ENCODE measurements around the gene ZNF30.
"Not testable (repeated sequence)": the region's sequence is repeated elsewhere in the genome, so short reads cannot be mapped to it uniquely, and the experiment has no call there.

Gene ZNF30

DNA sequence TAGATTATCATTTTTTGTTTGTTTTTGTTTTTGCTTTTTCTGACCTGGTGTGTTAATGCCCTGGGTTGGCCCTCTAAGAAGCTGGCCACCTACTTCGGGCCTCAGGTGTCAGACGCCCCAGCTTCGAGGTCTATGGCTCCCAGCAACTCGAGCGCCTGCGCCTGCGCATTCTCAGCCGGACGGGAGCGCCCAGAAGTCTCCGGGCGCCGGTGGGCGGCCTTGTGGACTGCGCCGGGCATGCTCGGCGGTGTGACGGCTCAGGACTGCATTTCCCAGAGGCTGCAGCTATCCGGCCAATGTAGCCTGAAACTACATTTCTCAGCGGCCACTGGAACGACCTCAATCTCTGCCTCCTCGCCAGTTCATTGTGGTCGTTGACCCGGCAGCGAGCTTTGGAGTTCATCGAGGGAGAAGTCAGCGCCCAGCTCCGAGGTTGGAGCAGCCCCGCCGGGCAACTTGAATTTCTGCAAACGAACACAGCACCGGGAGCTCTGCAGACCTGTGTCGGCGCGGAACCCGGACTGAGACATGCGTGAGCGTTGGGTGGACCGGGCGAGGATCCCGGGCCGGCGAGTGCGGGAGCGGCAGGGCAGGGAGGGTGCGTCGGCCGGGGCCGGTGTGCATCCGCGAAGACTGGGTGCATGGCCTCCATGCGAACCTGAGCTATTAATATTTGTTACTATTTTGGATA lies at the start of gene ZNF30:
ZNF30 (plus strand) TSS at position 219 of the 691 bp plus-strand sequence. CDS start 3,045 bp downstream, outside the sequence.
- peak; percentile 95 for DNase-seq

DNA sequence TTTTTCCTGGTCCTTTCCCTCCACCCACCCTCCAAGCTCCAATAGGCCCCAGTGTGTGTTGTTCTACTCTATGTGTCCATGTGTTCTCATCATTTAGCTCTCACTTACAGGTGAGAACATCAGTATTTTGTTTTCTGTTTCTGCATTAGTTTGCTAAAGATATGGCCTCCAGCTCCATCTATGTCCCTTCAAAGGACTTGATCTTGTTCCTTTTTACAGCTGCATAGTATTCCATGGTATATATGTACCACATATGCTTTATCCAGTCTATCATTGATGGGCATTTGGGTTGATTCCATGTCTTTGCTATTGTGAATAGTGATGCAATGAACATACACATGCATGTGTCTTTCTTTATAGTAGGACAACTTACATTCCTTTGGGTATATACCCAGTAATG lies 47.1 kb upstream of the ZNF30 start:
- no peak for DNase-seq

DNA sequence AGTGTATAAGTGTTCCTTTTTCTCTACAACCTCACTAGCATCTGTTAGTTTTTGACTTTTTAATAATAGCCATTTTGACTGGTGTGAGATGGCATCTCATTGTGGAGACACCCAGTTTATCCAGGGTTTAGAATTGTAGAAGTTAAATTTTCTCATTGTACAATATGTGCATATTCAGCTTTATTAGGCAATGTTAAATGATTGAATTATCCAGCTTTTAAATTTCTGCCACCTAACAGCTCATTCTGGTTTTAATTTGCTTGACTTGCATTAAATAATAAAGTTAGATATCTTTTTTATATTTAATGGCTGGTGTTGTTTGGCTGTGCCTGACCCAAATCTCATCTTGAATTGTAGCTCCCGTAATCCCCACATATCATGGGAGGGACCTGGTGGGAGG lies 46.7 kb upstream of the ZNF30 start:
- no peak for DNase-seq

DNA sequence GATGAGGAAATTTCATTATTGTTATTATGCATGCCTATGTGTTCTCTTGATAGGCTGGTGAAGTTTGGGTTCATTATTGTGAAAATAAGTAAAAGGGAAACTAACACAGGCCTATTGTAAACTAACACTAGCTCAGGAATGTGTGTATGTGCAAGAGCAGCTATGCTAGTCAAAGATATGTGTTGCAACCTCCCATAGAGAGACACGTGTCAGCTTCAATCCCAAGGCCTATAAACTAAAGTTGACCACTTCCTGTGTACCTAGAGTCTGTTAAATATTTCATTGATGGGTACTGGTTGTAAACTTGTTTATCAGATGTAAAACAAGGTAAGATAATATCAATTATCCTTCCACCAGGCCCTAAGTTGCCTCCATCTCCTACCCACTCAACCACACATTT lies 44.7 kb upstream of the ZNF30 start:
- DNase-seq = no peak

DNA sequence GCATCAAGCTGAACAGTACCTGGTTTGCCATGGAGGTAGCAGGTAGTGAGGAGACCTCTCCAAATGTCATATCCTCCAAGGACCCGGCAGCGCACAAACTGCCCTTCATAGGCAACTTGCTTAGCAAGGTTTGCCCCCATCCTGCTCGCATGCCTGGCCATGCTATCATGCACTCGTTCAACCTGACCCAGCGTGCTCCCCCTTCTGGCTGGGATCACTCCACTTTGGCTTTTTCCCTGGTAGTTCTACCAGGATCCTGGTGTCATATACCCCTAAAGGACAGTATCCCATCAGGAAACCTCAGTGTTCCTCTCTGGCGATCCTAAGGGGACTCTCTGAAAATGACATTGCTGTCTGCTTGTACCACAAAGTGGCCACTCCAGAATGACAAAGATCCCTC lies 38.6 kb upstream of the ZNF30 start:
- no peak for DNase-seq

GRCh38 chr19:34900245-34900644 lies 26.5 kb upstream of the ZNF30 start:
- no peak for DNase-seq

DNA sequence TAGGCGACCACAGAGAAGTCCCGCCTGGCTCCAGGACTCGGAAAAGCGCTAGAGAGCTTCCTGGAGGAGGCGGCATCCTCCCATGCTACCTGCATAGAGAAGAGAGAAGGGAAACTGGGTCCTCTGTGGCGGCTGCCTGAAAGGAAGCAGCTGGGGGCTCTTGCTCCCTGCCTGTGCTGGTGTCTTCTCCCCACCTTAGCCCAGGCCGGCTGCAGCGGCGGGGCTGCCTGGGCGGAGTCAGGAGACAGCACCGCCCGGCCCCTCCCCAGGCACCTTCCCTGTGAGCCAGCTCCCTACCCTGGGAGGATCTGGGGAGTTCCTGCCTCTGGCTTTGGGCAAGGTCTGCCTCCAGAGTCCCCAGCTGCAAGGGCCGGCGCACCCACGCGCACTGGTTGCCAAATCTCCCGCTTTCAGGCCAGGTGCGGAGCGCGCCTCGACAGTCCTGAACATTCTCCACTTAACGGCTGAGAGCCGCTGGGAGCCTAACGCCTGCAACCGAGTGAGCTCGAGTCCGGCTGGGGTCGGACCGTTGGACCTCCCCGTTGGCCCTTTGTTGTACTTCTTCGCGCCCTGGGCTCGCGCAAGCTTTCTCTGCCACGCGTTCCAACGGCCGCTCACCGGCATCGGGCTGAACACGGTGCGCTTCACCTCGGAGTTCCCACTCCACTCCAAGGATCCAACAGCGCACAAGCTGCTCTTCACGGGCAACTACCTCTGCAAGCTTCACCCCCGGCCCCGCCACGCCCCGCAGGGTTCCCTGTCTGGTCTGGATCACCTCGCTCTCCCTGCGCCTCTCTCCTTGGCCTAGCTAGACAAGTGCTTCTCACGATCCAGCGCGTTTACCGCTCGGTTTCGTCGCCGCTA lies 21.8 kb upstream of the ZNF30 start:
- DNase-seq = no peak

GRCh38 chr19:34910770-34911169 lies 15.9 kb upstream of the ZNF30 start:
- no peak for DNase-seq

- not testable (repeated sequence) for DNase-seq
Observed at GRCh38 chr19:34917144-34917543, 9.6 kb upstream of the ZNF30 start.

DNA sequence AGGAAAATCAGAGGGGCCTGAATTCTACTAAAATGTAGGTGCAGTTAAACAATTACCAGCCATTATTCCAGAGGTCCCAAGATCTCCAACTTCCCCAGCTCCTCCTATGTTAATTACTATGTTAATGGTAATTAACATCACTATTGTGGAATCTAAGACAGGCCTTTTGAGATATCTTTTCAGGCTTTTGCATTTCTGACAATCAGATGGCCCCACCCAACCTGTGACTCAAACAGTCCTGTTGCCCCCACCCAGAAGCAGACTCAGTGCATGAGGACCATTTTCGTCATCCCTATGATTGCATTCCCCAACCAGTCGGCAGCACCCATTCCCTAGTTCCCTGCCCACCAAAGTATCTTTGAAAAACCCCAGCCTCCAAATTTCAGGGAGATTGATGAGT lies 8.5 kb upstream of the ZNF30 start:
- no peak for DNase-seq

- DNase-seq = peak; percentile 59
Observed at GRCh38 chr19:34920090-34920786, 6.5 kb upstream of the ZNF30 start.

DNA sequence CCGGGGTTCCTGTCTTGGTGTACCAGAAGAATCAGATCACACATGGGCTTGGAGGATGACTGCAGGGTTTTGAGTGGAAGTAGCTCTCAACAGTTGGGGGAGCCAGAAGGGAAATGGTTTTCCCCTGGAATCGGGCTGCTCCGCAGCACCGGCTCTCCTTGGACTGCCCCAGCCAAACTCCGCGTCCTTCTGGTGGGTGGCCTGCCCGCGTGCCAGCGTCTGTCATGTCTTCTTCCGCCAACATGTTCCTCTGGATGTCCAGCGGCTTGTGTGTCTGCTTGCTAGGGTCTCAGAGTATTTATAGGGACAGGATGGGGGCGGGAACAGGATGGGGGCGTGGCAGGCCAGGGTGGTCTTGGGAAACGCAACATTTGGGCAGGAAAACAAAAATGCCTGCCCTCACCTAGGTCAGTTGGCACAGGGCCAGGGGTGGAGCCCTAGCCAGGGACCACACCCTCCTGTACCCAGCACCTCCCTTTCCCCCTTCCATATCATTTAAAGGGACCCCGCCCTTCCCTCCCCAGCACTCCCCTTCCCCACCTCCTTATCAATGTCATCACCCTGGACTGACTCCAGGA lies 1.3 kb upstream of the ZNF30 start:
- DNase-seq = no peak

- no peak for DNase-seq
Observed at GRCh38 chr19:34926361-34926684, 380 bp upstream of the ZNF30 start.

DNA sequence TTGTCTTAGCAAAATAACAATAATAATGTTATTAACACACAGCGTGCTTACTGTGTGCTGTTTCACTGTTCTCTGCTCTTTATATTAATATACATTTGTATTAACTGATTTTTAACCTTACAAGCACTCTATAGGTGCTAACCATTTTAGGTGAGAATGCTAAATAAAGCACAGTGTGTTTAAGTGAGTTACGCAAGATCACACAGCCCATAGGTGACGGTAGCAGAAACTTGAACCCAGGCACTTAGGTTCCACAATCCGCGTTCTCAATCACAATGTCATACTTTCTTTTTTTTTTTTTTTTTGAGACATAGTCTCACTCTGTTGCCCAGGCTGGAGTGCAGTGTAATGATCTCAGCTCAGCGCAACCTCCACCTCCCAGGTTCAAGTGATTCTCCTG lies 5.8 kb downstream of the ZNF30 start:
- no peak for DNase-seq

DNA sequence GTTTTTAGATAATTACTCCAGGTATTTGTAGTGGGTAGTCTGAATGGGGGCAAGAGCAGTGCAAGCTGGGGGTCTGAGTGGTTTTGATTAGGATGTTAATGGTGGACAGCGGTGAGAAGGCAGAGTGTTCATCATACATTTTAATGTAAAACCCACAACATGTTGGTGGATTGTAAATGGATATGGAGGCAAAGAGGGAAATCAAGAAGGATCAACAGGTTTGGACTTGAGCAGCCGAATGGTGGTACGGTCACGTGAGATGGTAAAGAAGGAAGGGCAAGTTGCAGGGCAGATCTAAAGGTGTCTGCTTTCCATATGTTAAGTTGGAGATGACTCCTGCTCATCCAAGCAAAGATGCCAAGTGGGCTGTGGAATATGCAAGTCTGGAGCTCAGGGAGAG lies 9.5 kb downstream of the ZNF30 start:
- DNase-seq = no peak

DNA sequence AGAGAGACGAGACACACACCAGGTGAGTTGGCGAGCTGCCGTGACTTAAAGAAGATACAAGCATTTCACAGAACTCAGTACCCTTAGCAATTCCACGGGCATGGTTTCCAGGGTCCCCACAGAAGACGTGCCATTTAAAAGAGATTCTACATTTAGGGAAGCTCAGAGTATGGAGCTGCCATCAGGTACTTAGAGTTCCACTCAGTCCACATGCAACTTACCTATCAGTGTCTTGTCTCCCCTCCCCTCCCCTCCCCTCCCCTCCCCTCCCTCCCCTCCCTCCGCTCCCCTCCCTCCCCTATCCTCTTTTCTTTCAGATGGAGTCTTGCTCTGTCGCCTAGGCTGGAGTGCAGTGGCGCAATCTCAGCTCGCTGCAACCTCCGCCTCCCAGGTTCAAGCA lies 12.2 kb downstream of the ZNF30 start:
- DNase-seq = no peak

- DNase-seq = no peak
Observed at GRCh38 chr19:34943861-34944573, 17.3 kb downstream of the ZNF30 start.

GRCh38 chr19:34953092-34953491 lies 26.4 kb downstream of the ZNF30 start:
- DNase-seq = no peak

GRCh38 chr19:34957830-34958751 lies 31.4 kb downstream of the ZNF30 start:
- no peak for DNase-seq

DNA sequence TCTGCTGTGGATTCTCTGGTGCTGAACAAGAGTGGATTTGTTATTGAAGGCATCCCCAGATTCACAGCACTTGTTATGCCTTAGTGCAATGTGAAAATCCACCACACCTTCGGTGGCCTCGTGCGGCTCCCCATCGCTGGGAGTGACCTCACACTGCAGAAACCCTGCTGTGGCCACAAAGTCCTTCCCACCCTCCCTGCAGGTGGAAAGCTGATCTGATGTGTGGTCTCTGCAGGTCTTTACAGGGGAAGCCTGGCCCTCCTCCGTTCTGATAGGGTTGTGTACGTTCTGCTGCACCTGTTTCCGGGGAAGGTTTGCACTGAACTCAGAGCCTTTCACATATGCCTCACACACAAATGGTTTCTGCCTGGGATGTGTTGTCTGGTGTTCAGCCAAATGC lies 32.3 kb downstream of the ZNF30 start:
- no peak for DNase-seq

GRCh38 chr19:34960103-34960805 lies 33.6 kb downstream of the ZNF30 start:
- DNase-seq = no peak

All from NCI-H82 (cell line).